Heart right ventricle (tissue), 16 donors: Measurements from ENCODE around the gene CA5B. TPM values are rescaled to one million over a fixed set of nuclear protein-coding genes. Genes with fewer than 3 reads are reported as not detected.
"Not testable (repeated sequence)": the region's sequence is repeated elsewhere in the genome, so short reads cannot be mapped to it uniquely, and the experiment has no call there.

Experiments
- ATAC-seq, 8 donors: fragments of 200-7000 bp; cut with Tn5 transposase; one replicate each; pipeline ENCODE4 v1.9.1; 2020; ENCODE audit warnings: mild to moderate bottlenecking in 8 of 8, moderate library complexity in 8 of 8, moderate number of reproducible peaks in 1 of 8
- DNase-seq, 2 donors: peaks; one replicate each; pipeline ENCODE4 v3.0.0-alpha.2; 2020
- H3K27ac ChIP-seq, 10 donors: fragments of 200-600 bp; sonication (generic) in 2 of 10; one replicate each; pipeline versions ENCODE4 v1.5.0 to v1.8.0; 2020 to 2022; ENCODE audit warnings: mild to moderate bottlenecking in 3 of 10
- H3K27me3 ChIP-seq, 7 donors: fragments of 200-600 bp; one replicate each; pipeline ENCODE4 v1.8.0; 2021 to 2022; ENCODE audit warnings: mild to moderate bottlenecking in 2 of 7
- H3K36me3 ChIP-seq, 9 donors: fragments of 200-600 bp; sonication (generic) in 1 of 9; one replicate each; pipeline versions ENCODE4 v1.5.0 to v1.8.0; 2020 to 2022; ENCODE audit warnings: mild to moderate bottlenecking in 2 of 9
- H3K4me1 ChIP-seq, 9 donors: fragments of 200-600 bp; sonication (generic) in 1 of 9; one replicate each; pipeline versions ENCODE4 v1.5.0 to v1.8.0; 2020 to 2022; ENCODE audit warnings: mild to moderate bottlenecking in 4 of 9
- H3K4me3 ChIP-seq, 10 donors: fragments of 200-600 bp; sonication (generic) in 2 of 10; one replicate each; pipeline versions ENCODE4 v1.5.0 to v1.8.0; 2020 to 2022; ENCODE audit warnings: mild to moderate bottlenecking in 7 of 10, moderate library complexity in 2 of 10
- H3K9me3 ChIP-seq, 11 donors: fragments of 200-600 bp in 10 of 11; sonication (generic) in 2 of 11; one replicate each; pipeline versions ENCODE4 v1.5.0 to v1.8.0; 2013 to 2022; ENCODE audit warnings: mild to moderate bottlenecking in 2 of 11, control low read depth in 1 of 11, moderate library complexity in 1 of 11
- WGBS, 2 donors: extraction: QIAGEN DNeasy Blood & Tissue Kit; methylation state at CpG; one replicate each; pipeline ENCODE4 v1.1.7; 2013; ENCODE audit warnings: inconsistent platforms in 1 of 2; 5-methylcytosine and 5-hydroxymethylcytosine counted together
- intact Hi-C, 10 donors: fragments of 100-400 bp; cut with DNase I; formaldehyde crosslinking; loops; one replicate each; pipeline versions ENCODE4 v1.11.1 to v1.14.2; 2022
- polyA plus RNA-seq, 2 donors: library from polyadenylated mRNA; stranded (reverse); fragments of 200-250 nt; gene quantifications; one replicate each; pipeline ENCODE4 v1.2.3, GENCODE V29; 2013
- total RNA-seq, 10 donors: library from RNA; stranded (reverse); fragmentation: NEBNext Ultra II Directional in 3 of 10; extraction: Animal tissue kit (Norgen Biotek cat#: 25700) in 3 of 10; gene quantifications; one replicate each; pipeline versions ENCODE4 v1.2.1 to v1.2.4, GENCODE V29; 2021 to 2023
- TF ChIP-seq, protein P1 (sequence below), 9 donors: fragments of 200-600 bp; sonication (generic) in 2 of 9; IDR thresholded peaks; one replicate each; pipeline versions ENCODE4 v1.5.0 to v1.8.0; 2021 to 2022; ENCODE audit warnings: antibody characterized with exemption in 9 of 9, mild to moderate bottlenecking in 5 of 9, moderate library complexity in 1 of 9
- donor health status: Arrhythmogenic right ventricular cardiomyopathy.
- donor health status: ischemic (EF 13 %, LVEDD 7.1; RV severe dilation, severe dysfunction).
- donor health status: healthy with polysubstance abuse.
- donor health status: DM: no; HTN: yes; CAD: no.
- donor health status: DM: no; HTN: no; CAD: no.
- donor health status: ischemic (EF 25% LVEDD 6.9; RV normal size, moderate dysfunction).
- donor health status: ischemic (EF 25% LVEDD 5.7; RV mildly dilated, moderate dysfunction).
- donor health status: healthy.
- donor health status: DM: yes; HTN: yes; CAD: no.
- donor health status: Ischemic cardiomyopathy.
- donor health status: ischemic (EF 35%, LVEDD 5.7; RV mildly dilated, moderate dysfunction).
- donor health status: nonischemic (EF 11% LVEDD 7.7; RV severe dilation, severe dysfunction).
- donor health status: DM: yes; HTN: yes; CAD: no.
- donor health status: PGD.
- donor health status: ischemic (EF 29% LVEDD 5.4; RV normal size, mild dysfunction).
- donor health status: nonischemic (EF 23%, LVEDD 6.1; RV moderate dilation, normal function).

Gene CA5B
- total and polyA plus RNA-seq, 12 donors: 0.77 to 4.9 (median 3.2) TPM

- no peak for DNase-seq
- Histone ChIP-seq H3K27me3 (no peaks in the 10 kb centered on the region), H3K36me3 (no peaks in the 10 kb centered on the region), H3K27ac (peak overlapping the region; percentile 52 to 84 (median 74)), H3K4me1 (peaks cover 0 to 32% (median 26%) of the 10 kb centered on the region in 9 donors), H3K9me3 (no peaks in the 10 kb centered on the region), H3K4me3 (peak overlapping the region in 1 of 10 donors; percentile 14)
- intact Hi-C loops: no loop called here
- TF ChIP-seq, protein P1, sequence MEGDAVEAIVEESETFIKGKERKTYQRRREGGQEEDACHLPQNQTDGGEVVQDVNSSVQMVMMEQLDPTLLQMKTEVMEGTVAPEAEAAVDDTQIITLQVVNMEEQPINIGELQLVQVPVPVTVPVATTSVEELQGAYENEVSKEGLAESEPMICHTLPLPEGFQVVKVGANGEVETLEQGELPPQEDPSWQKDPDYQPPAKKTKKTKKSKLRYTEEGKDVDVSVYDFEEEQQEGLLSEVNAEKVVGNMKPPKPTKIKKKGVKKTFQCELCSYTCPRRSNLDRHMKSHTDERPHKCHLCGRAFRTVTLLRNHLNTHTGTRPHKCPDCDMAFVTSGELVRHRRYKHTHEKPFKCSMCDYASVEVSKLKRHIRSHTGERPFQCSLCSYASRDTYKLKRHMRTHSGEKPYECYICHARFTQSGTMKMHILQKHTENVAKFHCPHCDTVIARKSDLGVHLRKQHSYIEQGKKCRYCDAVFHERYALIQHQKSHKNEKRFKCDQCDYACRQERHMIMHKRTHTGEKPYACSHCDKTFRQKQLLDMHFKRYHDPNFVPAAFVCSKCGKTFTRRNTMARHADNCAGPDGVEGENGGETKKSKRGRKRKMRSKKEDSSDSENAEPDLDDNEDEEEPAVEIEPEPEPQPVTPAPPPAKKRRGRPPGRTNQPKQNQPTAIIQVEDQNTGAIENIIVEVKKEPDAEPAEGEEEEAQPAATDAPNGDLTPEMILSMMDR (IDR thresholded peaks at IDR 0.05): no peak
- ATAC-seq: peak in 7 of 8 donors; percentile 52 to 85 (median 74)
- 29 to 58% methylated on average over 4 of the region's 4 CpGs for WGBS, 2 donors
Measured at GRCh38 chrX:15751155-15751819, 13.2 kb downstream of the CA5B start.

DNA sequence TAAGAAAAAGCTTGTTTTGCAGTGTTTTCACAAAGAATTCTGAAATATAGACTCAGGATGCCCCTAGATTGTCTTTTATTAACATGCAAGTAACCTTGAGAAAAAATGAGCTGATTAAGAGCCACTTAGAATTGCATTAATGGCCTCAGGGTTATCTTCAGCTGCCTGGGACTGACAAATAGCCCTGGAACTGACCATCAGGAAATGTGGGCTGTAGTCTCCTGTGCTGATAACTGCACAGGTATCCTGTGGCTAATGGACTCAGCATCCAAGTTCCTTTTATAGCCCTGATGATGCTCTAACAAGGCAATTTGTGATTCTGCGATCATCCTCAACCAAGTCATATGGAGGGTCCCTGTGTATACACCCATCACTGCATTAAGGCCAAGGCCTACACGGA lies 17.0 kb downstream of the CA5B start:
- Histone ChIP-seq H3K4me1 (peaks cover 0 to 22% (median 16%) of the 10 kb centered on the region in 9 donors), H3K9me3 (no peaks in the 10 kb centered on the region), H3K4me3 (no peak overlapping the region), H3K27me3 (no peaks in the 10 kb centered on the region), H3K27ac (no peak overlapping the region), H3K36me3 (peaks cover 0 to 5% (median 0%) of the 10 kb centered on the region in 9 donors)
- intact Hi-C loops: no loop called here
- no peak for DNase-seq
- no peak for ATAC-seq
- 88 to 92% methylated on average over 2 of the region's 2 CpGs for WGBS, 2 donors
- TF ChIP-seq, protein P1 (IDR thresholded peaks at IDR 0.05): no peak

DNA sequence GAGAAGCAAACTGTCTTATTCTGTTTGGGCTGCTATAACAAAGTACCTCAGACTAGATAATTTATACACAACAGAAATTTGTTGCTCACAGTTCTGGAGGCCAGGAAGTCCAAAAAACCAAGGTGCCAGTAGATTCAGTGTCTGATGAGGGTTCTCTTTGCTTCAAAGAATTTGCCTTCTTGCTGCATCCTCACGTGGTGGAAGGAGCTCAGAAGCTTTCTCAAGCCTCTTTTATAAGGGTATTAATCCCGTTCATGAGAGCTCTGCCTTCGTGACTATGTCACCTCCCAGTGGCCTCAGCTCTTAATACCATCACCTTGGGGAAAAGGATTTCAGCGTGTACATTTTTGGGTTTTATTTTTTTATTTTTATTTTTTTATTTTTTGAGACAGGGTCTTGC lies 20.1 kb downstream of the CA5B start:
- no peaks in the 10 kb centered on the region for H3K27me3 ChIP-seq
- no peak for ATAC-seq
- WGBS, 2 donors: 79 to 83% methylated on average over 4 of the region's 4 CpGs
- H3K9me3 ChIP-seq: no peaks in the 10 kb centered on the region
- TF ChIP-seq, protein P1 (IDR thresholded peaks at IDR 0.05): no peak
- peaks cover 0 to 5% (median 0%) of the 10 kb centered on the region in 9 donors for H3K36me3 ChIP-seq
- no peak for DNase-seq
- H3K4me1 ChIP-seq: peaks cover 0 to 4% (median 0%) of the 10 kb centered on the region in 9 donors
- H3K27ac ChIP-seq: no peak overlapping the region
- intact Hi-C loops: no loop called here
- no peak overlapping the region for H3K4me3 ChIP-seq

DNA sequence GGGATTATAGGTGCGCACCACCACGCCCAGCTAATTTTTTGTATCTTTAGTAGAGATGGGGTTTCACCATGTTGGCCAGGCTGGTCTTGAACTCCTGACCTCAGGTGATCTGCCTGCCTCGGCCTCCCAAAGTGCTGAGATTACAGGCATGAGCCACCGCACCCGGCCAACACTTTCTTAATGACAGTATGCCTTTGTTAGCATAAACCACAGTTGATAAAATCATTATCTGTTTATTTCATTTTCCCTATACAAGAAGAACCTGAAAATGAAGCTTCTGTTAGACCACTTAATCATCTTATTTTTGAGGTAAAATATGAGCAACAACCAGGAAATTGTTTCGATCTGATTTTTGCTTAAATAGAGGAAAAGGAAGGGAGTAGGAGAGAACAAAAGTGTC lies 21.8 kb downstream of the CA5B start:
- H3K9me3 ChIP-seq, H3K36me3 ChIP-seq, H3K27me3 ChIP-seq, ATAC-seq, H3K4me1 ChIP-seq, H3K4me3 ChIP-seq, DNase-seq, H3K27ac ChIP-seq: not testable (repeated sequence)
- intact Hi-C loops: loop anchor here in 2 of 10 donors (10.0 kb wide), 2 partner anchors 215 to 935 kb away; no protein-coding TSS in a partner anchor
- WGBS, 2 donors: 73 to 85% methylated on average over 5 to 6 of the region's 6 CpGs
